Liver (tissue), 9 donors: ENCODE measurements around the gene SMIM23. TPM values are rescaled to one million over a fixed set of nuclear protein-coding genes. Genes with fewer than 3 reads are reported as not detected.

Source experiments
- DNase-seq: peaks from one replicate; pipeline ENCODE4 v3.0.0-alpha.2; 2017; ENCODE audit warnings: low spot score
- H3K27ac ChIP-seq, 2 donors: one replicate each; pipeline ENCODE4 v1.7.0; 2013; ENCODE audit warnings: inconsistent platforms in 2 of 2, low read length in 2 of 2, control low read depth in 1 of 2, low read depth in 1 of 2, mild to moderate bottlenecking in 1 of 2
- H3K27me3 ChIP-seq, 4 donors: one replicate each; pipeline versions ENCODE4 v1.6.1 to v1.7.0; 2013; ENCODE audit warnings: low read length in 3 of 4, inconsistent platforms in 1 of 4, mild to moderate bottlenecking in 1 of 4, moderate library complexity in 1 of 4; ENCODE audit not compliant: control insufficient read depth in 4 of 4, insufficient read depth in 4 of 4
- H3K36me3 ChIP-seq, 4 donors: one replicate each; pipeline versions ENCODE4 v1.6.1 to v1.7.0; 2013; ENCODE audit warnings: low read length in 3 of 4, mild to moderate bottlenecking in 3 of 4, low read depth in 1 of 4, moderate library complexity in 1 of 4; ENCODE audit not compliant: control insufficient read depth in 4 of 4, insufficient read depth in 3 of 4
- H3K4me1 ChIP-seq, 4 donors: one replicate each; pipeline versions ENCODE4 v1.6.1 to v1.7.0; 2013; ENCODE audit warnings: low read length in 3 of 4, mild to moderate bottlenecking in 3 of 4, moderate library complexity in 1 of 4; ENCODE audit not compliant: control insufficient read depth in 4 of 4, insufficient read depth in 4 of 4
- H3K4me3 ChIP-seq, 3 donors: one replicate each; pipeline versions ENCODE4 v1.6.1 to v1.7.0; 2013; ENCODE audit warnings: low read length in 3 of 3, control low read depth in 1 of 3, low read depth in 1 of 3, mild to moderate bottlenecking in 1 of 3
- H3K9ac ChIP-seq, 2 donors: one replicate each; pipeline ENCODE4 v1.7.0; 2013; ENCODE audit warnings: low read length in 2 of 2, mild to moderate bottlenecking in 2 of 2, moderate library complexity in 2 of 2, control low read depth in 1 of 2, low read depth in 1 of 2
- H3K9me3 ChIP-seq, 4 donors: one replicate each; pipeline versions ENCODE4 v1.6.1 to v1.7.0; 2013; ENCODE audit warnings: low read length in 3 of 4; ENCODE audit not compliant: control insufficient read depth in 4 of 4
- FOXA1 ChIP-seq: IDR thresholded peaks from 2 replicates; pipeline ENCODE4 v1.6.1; 2016; ENCODE audit warnings: antibody characterized with exemption
- FOXA2 ChIP-seq: IDR thresholded peaks from 2 replicates; pipeline ENCODE4 v1.6.1; 2016; ENCODE audit warnings: antibody characterized with exemption
- GABPA ChIP-seq, 2 donors: IDR thresholded peaks in 1 of 2; conservative IDR thresholded peaks in 1 of 2; 2 replicates each; pipeline ENCODE4 v1.6.1; 2016; ENCODE audit warnings: antibody characterized with exemption in 2 of 2, mild to moderate bottlenecking in 1 of 2, moderate library complexity in 1 of 2
- HNF4A ChIP-seq, 2 donors: conservative IDR thresholded peaks; 2 replicates each; pipeline ENCODE4 v1.6.1; 2016; ENCODE audit warnings: antibody characterized with exemption in 2 of 2, mild to moderate bottlenecking in 2 of 2
- HNF4G ChIP-seq: IDR thresholded peaks from 2 replicates; pipeline ENCODE4 v1.6.1; 2016; ENCODE audit warnings: antibody characterized with exemption
- JUND ChIP-seq, 2 donors: IDR thresholded peaks; 2 replicates each; pipeline ENCODE4 v1.6.1; 2016; ENCODE audit warnings: antibody characterized with exemption in 2 of 2
- NR2F2 ChIP-seq: IDR thresholded peaks from 2 replicates; pipeline ENCODE4 v1.6.1; 2016; ENCODE audit warnings: antibody characterized with exemption
- RAD21 ChIP-seq, 2 donors: IDR thresholded peaks; 2 replicates each; pipeline ENCODE4 v1.6.1; 2016; ENCODE audit warnings: antibody characterized with exemption in 2 of 2, mild to moderate bottlenecking in 2 of 2
- RXRA ChIP-seq, 2 donors: IDR thresholded peaks; 2 replicates each; pipeline ENCODE4 v1.6.1; 2017 to 2018; ENCODE audit warnings: antibody characterized with exemption in 2 of 2, mild to moderate bottlenecking in 1 of 2
- SP1 ChIP-seq: IDR thresholded peaks from 2 replicates; pipeline ENCODE4 v1.6.1; 2018; ENCODE audit warnings: antibody characterized with exemption, mild to moderate bottlenecking
- TAF1 ChIP-seq: conservative IDR thresholded peaks from 2 replicates; pipeline ENCODE4 v1.6.1; 2016; ENCODE audit warnings: antibody characterized with exemption, mild to moderate bottlenecking
- WGBS: extraction: QIAGEN DNeasy Blood & Tissue Kit; methylation state at CpG from one replicate; pipeline ENCODE4 v1.1.7; 2013; 5-methylcytosine and 5-hydroxymethylcytosine counted together
- polyA plus RNA-seq, 2 donors: library from polyadenylated mRNA; stranded (reverse) in 1 of 2; unstranded in 1 of 2; fragments of 200-250 nt in 1 of 2; fragments of >200 nt in 1 of 2; fragmentation: Nextera tagmentation in 1 of 2; extraction: Ambion mirVana in 1 of 2; gene quantifications; one replicate each; pipeline versions ENCODE4 v1.2.1 to v1.2.3, GENCODE V29; 2013 to 2015
- total RNA-seq, 2 donors: library from RNA; depleted of rRNA; stranded (reverse); fragments of >200 nt; gene quantifications; one replicate each; pipeline ENCODE4 v1.2.3, GENCODE V29; 2014
- TF ChIP-seq, protein P1 (sequence below): IDR thresholded peaks from 2 replicates; pipeline ENCODE4 v1.6.1; 2016; ENCODE audit warnings: antibody characterized with exemption
- TF ChIP-seq, protein P2 (sequence below): fragments of 150-350 bp; IDR thresholded peaks from 2 replicates; pipeline ENCODE4 v1.5.1; 2017; ENCODE audit warnings: improper control_type of control experiment, low read depth, low read length; ENCODE audit not compliant: missing input control
- TF ChIP-seq, protein P3 (sequence below): IDR thresholded peaks from 2 replicates; pipeline ENCODE4 v1.6.1; 2016; ENCODE audit warnings: antibody characterized with exemption, mild to moderate bottlenecking
- TF ChIP-seq, protein P4 (sequence below): IDR thresholded peaks from 2 replicates; pipeline ENCODE4 v1.6.1; 2016; ENCODE audit warnings: antibody characterized with exemption
- TF ChIP-seq, protein P5 (sequence below): IDR thresholded peaks from 2 replicates; pipeline ENCODE4 v1.6.1; 2016; ENCODE audit warnings: antibody characterized with exemption
- donor health status: healthy.
- donor health status: healthy.
- donor health status: healthy.
- donor health status: healthy.
- donor health status: healthy.

The SMIM23 gene
- total and polyA plus RNA-seq, 4 donors: not detected

DNA sequence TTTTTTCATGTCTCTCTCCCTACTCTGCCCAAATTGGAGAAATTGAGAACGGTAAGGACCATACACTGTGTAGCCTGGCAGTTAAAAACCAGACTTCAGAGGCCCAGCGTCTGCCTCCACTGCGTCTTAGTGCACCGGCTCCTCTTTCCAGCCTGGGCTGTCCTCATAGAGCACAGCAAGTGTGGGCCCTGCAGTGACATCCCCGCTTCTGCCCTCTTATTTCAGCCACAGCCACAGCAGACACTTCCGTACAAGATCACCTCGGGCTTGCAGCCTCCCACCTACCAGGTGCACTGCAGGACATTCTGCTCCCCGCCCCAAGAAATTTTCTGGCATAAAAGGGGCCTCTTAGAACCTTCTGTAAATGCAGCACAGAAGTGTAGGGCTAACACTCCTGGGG, 21.4 kb upstream of the SMIM23 start:
- Histone ChIP-seq H3K4me1 (no peaks in the 10 kb centered on the region), H3K9ac (no peak overlapping the region), H3K27me3 (peaks cover 0 to 4% (median 0%) of the 10 kb centered on the region in 4 donors), H3K9me3 (peaks cover 0 to 18% (median 9%) of the 10 kb centered on the region in 4 donors), H3K27ac (no peak overlapping the region), H3K36me3 (no peaks in the 10 kb centered on the region), H3K4me3 (no peak overlapping the region)
- no peak for DNase-seq
- TF ChIP-seq, protein P1, sequence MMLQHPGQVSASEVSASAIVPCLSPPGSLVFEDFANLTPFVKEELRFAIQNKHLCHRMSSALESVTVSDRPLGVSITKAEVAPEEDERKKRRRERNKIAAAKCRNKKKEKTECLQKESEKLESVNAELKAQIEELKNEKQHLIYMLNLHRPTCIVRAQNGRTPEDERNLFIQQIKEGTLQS: no peak
- TF ChIP-seq, protein P2, sequence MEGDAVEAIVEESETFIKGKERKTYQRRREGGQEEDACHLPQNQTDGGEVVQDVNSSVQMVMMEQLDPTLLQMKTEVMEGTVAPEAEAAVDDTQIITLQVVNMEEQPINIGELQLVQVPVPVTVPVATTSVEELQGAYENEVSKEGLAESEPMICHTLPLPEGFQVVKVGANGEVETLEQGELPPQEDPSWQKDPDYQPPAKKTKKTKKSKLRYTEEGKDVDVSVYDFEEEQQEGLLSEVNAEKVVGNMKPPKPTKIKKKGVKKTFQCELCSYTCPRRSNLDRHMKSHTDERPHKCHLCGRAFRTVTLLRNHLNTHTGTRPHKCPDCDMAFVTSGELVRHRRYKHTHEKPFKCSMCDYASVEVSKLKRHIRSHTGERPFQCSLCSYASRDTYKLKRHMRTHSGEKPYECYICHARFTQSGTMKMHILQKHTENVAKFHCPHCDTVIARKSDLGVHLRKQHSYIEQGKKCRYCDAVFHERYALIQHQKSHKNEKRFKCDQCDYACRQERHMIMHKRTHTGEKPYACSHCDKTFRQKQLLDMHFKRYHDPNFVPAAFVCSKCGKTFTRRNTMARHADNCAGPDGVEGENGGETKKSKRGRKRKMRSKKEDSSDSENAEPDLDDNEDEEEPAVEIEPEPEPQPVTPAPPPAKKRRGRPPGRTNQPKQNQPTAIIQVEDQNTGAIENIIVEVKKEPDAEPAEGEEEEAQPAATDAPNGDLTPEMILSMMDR: no peak
- TF ChIP-seq NR2F2 (no peak), GABPA (IDR thresholded peaks at IDR 0.05 in 1 of 2, conservative IDR thresholded peaks at IDR 0.05 in 1 of 2) (no peak), JUND (IDR thresholded peaks at IDR 0.05) (no peak), FOXA1 (no peak), HNF4G (no peak), TAF1 (no peak), SP1 (no peak), HNF4A (conservative IDR thresholded peaks at IDR 0.05) (no peak), RXRA (IDR thresholded peaks at IDR 0.05) (no peak), RAD21 (IDR thresholded peaks at IDR 0.05) (no peak)
- TF ChIP-seq, protein P3, sequence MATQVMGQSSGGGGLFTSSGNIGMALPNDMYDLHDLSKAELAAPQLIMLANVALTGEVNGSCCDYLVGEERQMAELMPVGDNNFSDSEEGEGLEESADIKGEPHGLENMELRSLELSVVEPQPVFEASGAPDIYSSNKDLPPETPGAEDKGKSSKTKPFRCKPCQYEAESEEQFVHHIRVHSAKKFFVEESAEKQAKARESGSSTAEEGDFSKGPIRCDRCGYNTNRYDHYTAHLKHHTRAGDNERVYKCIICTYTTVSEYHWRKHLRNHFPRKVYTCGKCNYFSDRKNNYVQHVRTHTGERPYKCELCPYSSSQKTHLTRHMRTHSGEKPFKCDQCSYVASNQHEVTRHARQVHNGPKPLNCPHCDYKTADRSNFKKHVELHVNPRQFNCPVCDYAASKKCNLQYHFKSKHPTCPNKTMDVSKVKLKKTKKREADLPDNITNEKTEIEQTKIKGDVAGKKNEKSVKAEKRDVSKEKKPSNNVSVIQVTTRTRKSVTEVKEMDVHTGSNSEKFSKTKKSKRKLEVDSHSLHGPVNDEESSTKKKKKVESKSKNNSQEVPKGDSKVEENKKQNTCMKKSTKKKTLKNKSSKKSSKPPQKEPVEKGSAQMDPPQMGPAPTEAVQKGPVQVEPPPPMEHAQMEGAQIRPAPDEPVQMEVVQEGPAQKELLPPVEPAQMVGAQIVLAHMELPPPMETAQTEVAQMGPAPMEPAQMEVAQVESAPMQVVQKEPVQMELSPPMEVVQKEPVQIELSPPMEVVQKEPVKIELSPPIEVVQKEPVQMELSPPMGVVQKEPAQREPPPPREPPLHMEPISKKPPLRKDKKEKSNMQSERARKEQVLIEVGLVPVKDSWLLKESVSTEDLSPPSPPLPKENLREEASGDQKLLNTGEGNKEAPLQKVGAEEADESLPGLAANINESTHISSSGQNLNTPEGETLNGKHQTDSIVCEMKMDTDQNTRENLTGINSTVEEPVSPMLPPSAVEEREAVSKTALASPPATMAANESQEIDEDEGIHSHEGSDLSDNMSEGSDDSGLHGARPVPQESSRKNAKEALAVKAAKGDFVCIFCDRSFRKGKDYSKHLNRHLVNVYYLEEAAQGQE: no peak
- TF ChIP-seq, protein P4, sequence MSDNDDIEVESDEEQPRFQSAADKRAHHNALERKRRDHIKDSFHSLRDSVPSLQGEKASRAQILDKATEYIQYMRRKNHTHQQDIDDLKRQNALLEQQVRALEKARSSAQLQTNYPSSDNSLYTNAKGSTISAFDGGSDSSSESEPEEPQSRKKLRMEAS: no peak
- WGBS: 85% methylated on average over 8 of the region's 8 CpGs

DNA sequence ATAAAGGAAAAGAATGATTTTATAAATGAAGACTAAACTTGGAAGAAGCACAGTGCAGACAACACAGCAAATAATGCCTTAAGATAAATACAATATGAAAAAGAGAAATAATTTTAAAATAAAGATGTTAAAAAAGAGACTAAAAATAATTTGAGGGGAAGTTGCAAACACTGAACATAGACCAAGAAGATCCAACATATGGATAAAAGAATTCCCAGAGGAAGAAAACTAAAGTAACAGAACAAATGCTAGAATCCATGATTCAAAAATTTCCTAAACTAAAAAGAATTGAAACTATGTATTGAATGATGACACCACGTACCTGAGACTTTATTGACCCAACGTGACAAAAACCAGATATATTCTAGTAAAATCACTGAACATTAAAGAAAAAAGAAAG, 18.7 kb upstream of the SMIM23 start:
- H3K4me1 ChIP-seq: no peaks in the 10 kb centered on the region
- no peak overlapping the region for H3K9ac ChIP-seq
- TF ChIP-seq FOXA2 (no peak), HNF4G (no peak), GABPA (IDR thresholded peaks at IDR 0.05 in 1 of 2, conservative IDR thresholded peaks at IDR 0.05 in 1 of 2) (no peak), FOXA1 (no peak), NR2F2 (no peak), RAD21 (IDR thresholded peaks at IDR 0.05) (no peak)
- TF ChIP-seq, protein P2: no peak
- TF ChIP-seq, protein P5, sequence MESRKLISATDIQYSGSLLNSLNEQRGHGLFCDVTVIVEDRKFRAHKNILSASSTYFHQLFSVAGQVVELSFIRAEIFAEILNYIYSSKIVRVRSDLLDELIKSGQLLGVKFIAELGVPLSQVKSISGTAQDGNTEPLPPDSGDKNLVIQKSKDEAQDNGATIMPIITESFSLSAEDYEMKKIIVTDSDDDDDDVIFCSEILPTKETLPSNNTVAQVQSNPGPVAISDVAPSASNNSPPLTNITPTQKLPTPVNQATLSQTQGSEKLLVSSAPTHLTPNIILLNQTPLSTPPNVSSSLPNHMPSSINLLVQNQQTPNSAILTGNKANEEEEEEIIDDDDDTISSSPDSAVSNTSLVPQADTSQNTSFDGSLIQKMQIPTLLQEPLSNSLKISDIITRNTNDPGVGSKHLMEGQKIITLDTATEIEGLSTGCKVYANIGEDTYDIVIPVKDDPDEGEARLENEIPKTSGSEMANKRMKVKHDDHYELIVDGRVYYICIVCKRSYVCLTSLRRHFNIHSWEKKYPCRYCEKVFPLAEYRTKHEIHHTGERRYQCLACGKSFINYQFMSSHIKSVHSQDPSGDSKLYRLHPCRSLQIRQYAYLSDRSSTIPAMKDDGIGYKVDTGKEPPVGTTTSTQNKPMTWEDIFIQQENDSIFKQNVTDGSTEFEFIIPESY: no peak
- H3K36me3 ChIP-seq: no peaks in the 10 kb centered on the region
- DNase-seq: no peak
- H3K4me3 ChIP-seq: no peak overlapping the region
- H3K9me3 ChIP-seq: peaks cover 0 to 15% (median 9%) of the 10 kb centered on the region in 4 donors
- 70% methylated on average over 2 of the region's 2 CpGs for WGBS
- H3K27ac ChIP-seq: no peak overlapping the region
- H3K27me3 ChIP-seq: peaks cover 0 to 4% (median 2%) of the 10 kb centered on the region in 4 donors
